ENCODE results near the gene SNX32.

SNX32 gene

DNA sequence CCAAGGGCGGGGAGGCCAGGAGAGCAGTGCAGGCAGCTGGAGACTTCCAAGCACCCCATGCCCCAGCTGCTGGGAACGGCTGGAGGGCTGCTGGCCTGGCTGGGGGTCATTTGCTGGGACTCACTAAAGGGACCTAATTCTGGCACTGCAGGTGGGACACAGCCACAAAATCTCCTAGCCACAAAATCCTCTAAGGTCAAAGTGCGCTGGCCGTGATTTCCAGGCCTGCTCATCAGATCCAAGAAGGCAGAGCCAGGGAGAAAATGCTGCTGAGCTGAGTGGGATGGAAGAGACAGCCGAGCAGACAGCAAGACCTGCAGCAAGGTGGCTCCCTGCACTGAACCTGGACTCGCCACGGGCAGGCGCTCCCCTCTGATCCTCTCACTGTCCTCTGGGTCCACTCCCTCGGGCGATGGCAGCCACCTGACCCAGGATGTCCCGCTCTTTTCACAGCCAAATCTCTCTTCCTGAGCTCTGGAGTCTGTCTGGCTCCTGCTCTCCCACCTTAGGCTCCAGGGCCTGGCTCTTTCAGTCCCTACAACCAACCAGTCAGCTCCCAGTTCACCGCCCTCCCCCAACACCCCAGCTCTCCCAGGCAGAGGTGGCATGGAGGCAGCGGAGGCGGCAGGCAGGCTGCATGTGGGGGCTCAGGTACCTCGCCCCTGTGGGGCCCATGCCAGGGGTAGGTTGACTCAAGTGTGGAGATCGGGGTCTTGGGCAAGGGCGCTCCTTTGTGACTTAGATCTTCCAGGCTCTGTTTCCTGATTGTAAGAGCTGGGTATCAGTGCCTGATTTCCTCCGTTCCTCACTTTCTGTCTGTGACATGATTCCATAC lies 32.4 kb upstream of the SNX32 start:
- TF ChIP-seq, protein P1, sequence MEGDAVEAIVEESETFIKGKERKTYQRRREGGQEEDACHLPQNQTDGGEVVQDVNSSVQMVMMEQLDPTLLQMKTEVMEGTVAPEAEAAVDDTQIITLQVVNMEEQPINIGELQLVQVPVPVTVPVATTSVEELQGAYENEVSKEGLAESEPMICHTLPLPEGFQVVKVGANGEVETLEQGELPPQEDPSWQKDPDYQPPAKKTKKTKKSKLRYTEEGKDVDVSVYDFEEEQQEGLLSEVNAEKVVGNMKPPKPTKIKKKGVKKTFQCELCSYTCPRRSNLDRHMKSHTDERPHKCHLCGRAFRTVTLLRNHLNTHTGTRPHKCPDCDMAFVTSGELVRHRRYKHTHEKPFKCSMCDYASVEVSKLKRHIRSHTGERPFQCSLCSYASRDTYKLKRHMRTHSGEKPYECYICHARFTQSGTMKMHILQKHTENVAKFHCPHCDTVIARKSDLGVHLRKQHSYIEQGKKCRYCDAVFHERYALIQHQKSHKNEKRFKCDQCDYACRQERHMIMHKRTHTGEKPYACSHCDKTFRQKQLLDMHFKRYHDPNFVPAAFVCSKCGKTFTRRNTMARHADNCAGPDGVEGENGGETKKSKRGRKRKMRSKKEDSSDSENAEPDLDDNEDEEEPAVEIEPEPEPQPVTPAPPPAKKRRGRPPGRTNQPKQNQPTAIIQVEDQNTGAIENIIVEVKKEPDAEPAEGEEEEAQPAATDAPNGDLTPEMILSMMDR (IDR thresholded peaks at IDR 0.05; ENCODE audit: insufficient read depth, missing control alignments): no peak
- no peak for DNase-seq (ENCODE audit: insufficient read length, low spot score)
- no peak for FAIRE-seq

DNA sequence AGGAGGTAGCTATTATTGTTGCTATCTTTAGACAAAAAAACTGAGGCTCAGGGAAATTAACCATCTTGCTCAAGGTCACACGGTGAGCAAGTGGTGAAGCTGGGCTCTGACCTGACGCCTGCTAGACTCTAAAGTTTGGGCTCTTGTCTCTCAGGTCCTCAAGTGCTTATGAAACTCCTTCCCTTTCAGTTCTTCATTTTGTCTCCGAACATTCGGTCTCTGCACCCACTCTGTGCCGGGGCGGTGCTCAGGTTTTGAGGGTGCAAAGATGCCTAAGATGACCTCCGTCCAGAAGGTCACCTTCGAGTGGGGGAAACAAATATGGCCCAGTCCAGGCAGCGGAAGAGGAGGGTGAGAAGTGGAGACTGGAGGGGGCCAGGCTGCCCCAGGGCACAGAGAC lies 30.9 kb upstream of the SNX32 start:
- FAIRE-seq (no peak), DNase-seq (ENCODE audit: insufficient read length, low spot score) (no peak)
- TF ChIP-seq, protein P1 (IDR thresholded peaks at IDR 0.05; ENCODE audit: insufficient read depth, missing control alignments): no peak

DNA sequence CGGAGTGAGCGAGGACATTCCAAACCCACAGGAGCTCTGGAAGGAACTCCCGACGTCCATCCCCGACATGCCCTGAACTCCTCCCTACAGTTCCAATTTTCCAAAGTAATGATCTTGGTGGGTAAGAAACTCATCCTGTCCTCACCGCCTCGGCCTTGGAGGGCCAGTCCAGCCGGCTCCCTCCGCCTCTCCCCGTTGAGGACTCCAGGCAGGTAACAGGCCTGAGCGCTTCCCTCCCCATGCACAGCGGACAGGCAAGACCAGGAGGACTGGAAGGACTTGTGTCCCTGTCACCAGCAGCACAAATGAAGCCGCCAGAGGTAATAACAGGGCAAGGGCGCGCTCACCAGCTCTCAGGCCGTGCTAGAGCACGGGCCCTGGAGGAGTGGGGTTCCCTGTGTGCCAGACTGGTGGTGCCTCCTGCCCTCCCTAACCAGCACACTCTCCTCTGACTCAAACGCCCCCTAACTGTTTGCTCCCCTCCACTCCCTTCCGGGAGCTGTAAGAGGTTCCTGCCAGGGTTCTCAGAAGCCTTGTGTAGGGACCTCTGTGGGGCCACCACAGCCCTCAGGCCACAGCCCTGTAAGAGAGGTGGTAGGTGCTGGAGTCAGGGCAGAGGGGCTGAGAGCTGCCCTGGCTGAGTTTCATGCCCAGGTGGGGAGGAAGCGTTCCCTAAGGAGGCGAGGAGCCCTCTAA lies 29.8 kb upstream of the SNX32 start:
- no peak for DNase-seq (ENCODE audit: insufficient read length, low spot score)
- no peak for FAIRE-seq
- TF ChIP-seq, protein P1 (IDR thresholded peaks at IDR 0.05; ENCODE audit: insufficient read depth, missing control alignments): no peak

GRCh38 chr11:65806979-65807378 lies 26.8 kb upstream of the SNX32 start:
- TF ChIP-seq, protein P1 (IDR thresholded peaks at IDR 0.05; ENCODE audit: insufficient read depth, missing control alignments): no peak
- no peak for FAIRE-seq
- DNase-seq (ENCODE audit: insufficient read length, low spot score): no peak

GRCh38 chr11:65808744-65809341 lies 24.9 kb upstream of the SNX32 start:
- TF ChIP-seq, protein P1 (IDR thresholded peaks at IDR 0.05; ENCODE audit: insufficient read depth, missing control alignments): no peak
- FAIRE-seq (no peak), DNase-seq (ENCODE audit: insufficient read length, low spot score) (no peak)

GRCh38 chr11:65809496-65809895 lies 24.3 kb upstream of the SNX32 start:
- no peak for FAIRE-seq
- TF ChIP-seq, protein P1 (IDR thresholded peaks at IDR 0.05; ENCODE audit: insufficient read depth, missing control alignments): no peak
- DNase-seq (ENCODE audit: insufficient read length, low spot score): no peak

Measured in D721Med (cell line).